ENCODE measurements around the gene MMP12. TPM values are rescaled to one million over a fixed set of nuclear protein-coding genes. Genes with fewer than 3 reads are reported as not detected.

Gene MMP12
- total RNA-seq, 2 experiments from 2014 or later = not detected

DNA sequence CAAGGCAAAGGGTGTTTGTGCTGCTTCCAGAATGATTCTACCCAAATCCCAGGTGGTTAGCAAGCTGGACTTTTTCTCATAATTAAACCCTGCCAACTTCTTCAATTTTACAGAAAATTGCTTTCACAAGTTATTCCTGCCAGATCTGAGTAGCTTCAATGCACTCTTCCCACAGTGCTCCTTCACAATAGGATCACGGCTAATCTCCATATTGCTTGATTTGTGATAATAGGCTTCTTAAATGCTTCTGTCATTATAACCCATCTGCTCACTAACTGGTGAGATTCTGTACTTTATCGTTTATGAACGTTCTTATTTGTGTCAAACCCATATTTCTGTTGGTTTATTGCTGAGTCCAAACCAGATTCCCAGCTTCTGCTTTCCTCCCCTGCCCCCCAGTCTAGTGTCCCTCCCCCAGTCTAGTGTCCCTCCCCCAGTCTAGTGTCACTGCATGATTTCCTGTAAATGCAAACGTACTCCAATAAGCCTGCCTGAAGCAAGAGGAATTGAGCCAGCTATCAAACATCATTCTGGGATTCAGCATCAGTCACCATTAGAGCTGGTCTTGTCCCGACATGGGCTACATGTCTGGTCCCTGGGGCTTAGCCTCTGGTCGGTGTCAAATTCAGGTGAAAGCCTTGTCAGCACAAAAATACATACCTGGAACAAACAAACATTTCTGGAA lies 45.3 kb downstream of the MMP12 start:
- POLR2A ChIA-PET = no interaction called here
- CTCF ChIA-PET = no interaction called here

DNA sequence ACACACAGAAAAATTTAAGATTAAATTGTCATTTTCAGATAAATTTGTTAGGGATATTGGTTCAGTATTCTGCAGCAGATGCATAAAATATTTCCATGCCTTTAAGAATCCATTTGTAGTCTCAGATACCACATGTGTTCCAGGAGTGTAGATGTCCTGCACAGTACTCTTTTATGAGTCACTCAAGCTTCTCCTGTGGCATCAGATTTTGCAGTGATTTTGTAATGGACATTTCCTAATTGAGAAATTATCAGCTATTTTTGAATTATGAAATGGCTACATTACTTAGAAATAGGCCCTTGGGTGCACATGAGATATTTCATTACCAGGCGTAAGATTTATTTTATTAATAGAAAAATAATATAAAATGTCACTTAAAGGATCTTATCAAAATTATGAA lies 50.2 kb downstream of the MMP12 start:
- DNase-seq (no peak), ATAC-seq (ENCODE audit: poor library complexity) (no peak)
- no peaks in the 10 kb centered on the region for H3K36me3 ChIP-seq (ENCODE audit: insufficient read depth, low read length)
- H3K4me1 ChIP-seq (ENCODE audit: insufficient read depth, low read length) = no peaks in the 10 kb centered on the region
- H3K9me3 ChIP-seq (ENCODE audit: control insufficient read depth in 1 of 2, insufficient read depth in 1 of 2, low read length in 2 of 2) = peaks cover 0 to 16% of the 10 kb centered on the region in 2 experiments
- TF ChIP-seq, protein P1, sequence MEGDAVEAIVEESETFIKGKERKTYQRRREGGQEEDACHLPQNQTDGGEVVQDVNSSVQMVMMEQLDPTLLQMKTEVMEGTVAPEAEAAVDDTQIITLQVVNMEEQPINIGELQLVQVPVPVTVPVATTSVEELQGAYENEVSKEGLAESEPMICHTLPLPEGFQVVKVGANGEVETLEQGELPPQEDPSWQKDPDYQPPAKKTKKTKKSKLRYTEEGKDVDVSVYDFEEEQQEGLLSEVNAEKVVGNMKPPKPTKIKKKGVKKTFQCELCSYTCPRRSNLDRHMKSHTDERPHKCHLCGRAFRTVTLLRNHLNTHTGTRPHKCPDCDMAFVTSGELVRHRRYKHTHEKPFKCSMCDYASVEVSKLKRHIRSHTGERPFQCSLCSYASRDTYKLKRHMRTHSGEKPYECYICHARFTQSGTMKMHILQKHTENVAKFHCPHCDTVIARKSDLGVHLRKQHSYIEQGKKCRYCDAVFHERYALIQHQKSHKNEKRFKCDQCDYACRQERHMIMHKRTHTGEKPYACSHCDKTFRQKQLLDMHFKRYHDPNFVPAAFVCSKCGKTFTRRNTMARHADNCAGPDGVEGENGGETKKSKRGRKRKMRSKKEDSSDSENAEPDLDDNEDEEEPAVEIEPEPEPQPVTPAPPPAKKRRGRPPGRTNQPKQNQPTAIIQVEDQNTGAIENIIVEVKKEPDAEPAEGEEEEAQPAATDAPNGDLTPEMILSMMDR (IDR thresholded peaks at IDR 0.05) = no peak
- ChIA-PET CTCF (no interaction called here), POLR2A (no interaction called here)
- H3K36me3 Mint-ChIP-seq (ENCODE audit: low read depth) = no peaks in the 10 kb centered on the region
- no peak overlapping the region for H3K27ac ChIP-seq (ENCODE audit: low read depth in 1 of 2, low read length in 2 of 2)
- peaks cover 2% of the 10 kb centered on the region for H3K9me3 Mint-ChIP-seq
- intact Hi-C loops (cut with DNase I, micrococcal nuclease) = no loop called here
- no peak overlapping the region for H3K27ac Mint-ChIP-seq
- H3K4me3 Mint-ChIP-seq = no peak overlapping the region
- peaks cover 0 to 2% of the 10 kb centered on the region in 2 experiments for H3K27me3 ChIP-seq (ENCODE audit: control insufficient read depth in 1 of 2, insufficient read depth in 2 of 2, low read length in 2 of 2)
- H3K4me1 Mint-ChIP-seq (ENCODE audit: low read depth) = no peaks in the 10 kb centered on the region
- H3K27me3 Mint-ChIP-seq = peaks cover 12% of the 10 kb centered on the region
- no peak overlapping the region for H3K4me3 ChIP-seq (ENCODE audit: low read length)

More for the DNA sequence above, 45.3 kb downstream of the MMP12 start:
- Mint-ChIP-seq H3K4me3 (no peak overlapping the region), H3K27me3 (peaks cover 39% of the 10 kb centered on the region), H3K36me3 (ENCODE audit: low read depth) (no peaks in the 10 kb centered on the region), H3K4me1 (ENCODE audit: low read depth) (no peaks in the 10 kb centered on the region), H3K9me3 (peaks cover 2% of the 10 kb centered on the region), H3K27ac (no peak overlapping the region)
- Histone ChIP-seq H3K4me3 (ENCODE audit: low read length) (no peak overlapping the region), H3K27ac (ENCODE audit: low read depth in 1 of 2, low read length in 2 of 2) (no peak overlapping the region), H3K27me3 (ENCODE audit: control insufficient read depth in 1 of 2, insufficient read depth in 2 of 2, low read length in 2 of 2) (peaks cover 10 to 24% of the 10 kb centered on the region in 2 experiments), H3K4me1 (ENCODE audit: insufficient read depth, low read length) (no peaks in the 10 kb centered on the region), H3K36me3 (ENCODE audit: insufficient read depth, low read length) (no peaks in the 10 kb centered on the region), H3K9me3 (ENCODE audit: control insufficient read depth in 1 of 2, insufficient read depth in 1 of 2, low read length in 2 of 2) (peaks cover 0 to 15% of the 10 kb centered on the region in 2 experiments)
- ATAC-seq (ENCODE audit: poor library complexity) = no peak
- DNase-seq = no peak
- intact Hi-C loops (cut with DNase I, micrococcal nuclease) = no loop called here
- TF ChIP-seq, protein P1 (IDR thresholded peaks at IDR 0.05) = no peak

DNA sequence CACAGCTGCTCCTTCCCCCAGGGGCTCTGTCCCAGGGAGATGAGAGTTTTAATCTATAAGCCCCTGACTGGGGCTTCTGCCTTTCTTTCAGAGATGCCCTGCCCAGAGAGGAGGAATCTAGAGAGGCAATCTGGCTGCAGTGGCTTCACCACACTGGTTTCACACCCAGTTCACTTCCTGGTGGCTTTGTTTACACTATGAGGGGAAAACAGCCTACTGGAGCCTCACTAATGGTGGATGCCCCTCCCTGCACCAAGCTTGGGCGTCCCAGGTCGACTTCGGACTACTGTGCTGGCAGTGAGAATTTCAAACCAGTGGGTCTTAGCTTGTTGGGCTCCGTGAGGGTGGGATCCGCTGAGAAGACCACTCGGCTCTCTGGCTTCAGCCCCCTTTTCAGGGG lies 55.3 kb downstream of the MMP12 start:
- H3K4me3 Mint-ChIP-seq = no peak overlapping the region
- peaks cover 10% of the 10 kb centered on the region for H3K9me3 Mint-ChIP-seq
- H3K36me3 ChIP-seq (ENCODE audit: insufficient read depth, low read length) = no peaks in the 10 kb centered on the region
- ChIA-PET CTCF (no interaction called here), POLR2A (no interaction called here)
- no peaks in the 10 kb centered on the region for H3K4me1 Mint-ChIP-seq (ENCODE audit: low read depth)
- H3K27me3 Mint-ChIP-seq = no peaks in the 10 kb centered on the region
- intact Hi-C loops (cut with DNase I, micrococcal nuclease) = no loop called here
- ATAC-seq (ENCODE audit: poor library complexity) (no peak), DNase-seq (no peak)
- no peak overlapping the region for H3K27ac Mint-ChIP-seq
- H3K4me3 ChIP-seq (ENCODE audit: low read length) = no peak overlapping the region
- no peaks in the 10 kb centered on the region for H3K4me1 ChIP-seq (ENCODE audit: insufficient read depth, low read length)
- no peak overlapping the region for H3K27ac ChIP-seq (ENCODE audit: low read depth in 1 of 2, low read length in 2 of 2)
- H3K27me3 ChIP-seq (ENCODE audit: control insufficient read depth in 1 of 2, insufficient read depth in 2 of 2, low read length in 2 of 2) = no peaks in the 10 kb centered on the region
- no peaks in the 10 kb centered on the region for H3K36me3 Mint-ChIP-seq (ENCODE audit: low read depth)
- H3K9me3 ChIP-seq (ENCODE audit: control insufficient read depth in 1 of 2, insufficient read depth in 1 of 2, low read length in 2 of 2) = peaks cover 0 to 9% of the 10 kb centered on the region in 2 experiments
- TF ChIP-seq, protein P1 (IDR thresholded peaks at IDR 0.05) = no peak

All from CD4-positive, alpha-beta T cell (primary cell).